Smooth muscle cell (in vitro differentiated cells): ENCODE measurements around the gene GLRX2. TPM values are rescaled to one million over a fixed set of nuclear protein-coding genes. Genes with fewer than 3 reads are reported as not detected.

Experiments used
- DNase-seq: peaks from one replicate; lab custom pipeline; 2025; ENCODE audit not compliant: unreplicated experiment; lab: John Stamatoyannopoulos, UW
- H2AFZ ChIP-seq: fragments of 200-600 bp; sonication (generic); 2 replicates; pipeline ENCODE4 v1.6.0; 2016; ENCODE audit warnings: antibody characterized with exemption, low read depth, mild to moderate bottlenecking
- H3F3A ChIP-seq: fragments of 200-600 bp; sonication (generic); 2 replicates; pipeline ENCODE4 v1.6.0; 2017; ENCODE audit warnings: antibody characterized with exemption, low read depth
- H3K27ac ChIP-seq: fragments of 200-600 bp; sonication (generic); 2 replicates; pipeline ENCODE4 v1.5.1; 2016; ENCODE audit warnings: low read depth, mild to moderate bottlenecking
- H3K27me3 ChIP-seq: fragments of 200-600 bp; sonication (generic); 2 replicates; pipeline ENCODE4 v1.6.1; 2016; ENCODE audit warnings: low read depth, mild to moderate bottlenecking
- H3K36me3 ChIP-seq: fragments of 200-600 bp; sonication (generic); 2 replicates; pipeline ENCODE4 v1.5.1; 2016; ENCODE audit warnings: low read depth
- H3K4me1 ChIP-seq: fragments of 200-600 bp; sonication (generic); 2 replicates; pipeline ENCODE4 v1.5.1; 2016; ENCODE audit warnings: low read depth
- H3K4me2 ChIP-seq: fragments of 200-600 bp; sonication (generic); 2 replicates; pipeline ENCODE4 v1.6.0; 2016; ENCODE audit warnings: mild to moderate bottlenecking
- H3K4me3 ChIP-seq: fragments of 200-600 bp; sonication (generic); 2 replicates; pipeline ENCODE4 v1.5.1; 2016; ENCODE audit warnings: mild to moderate bottlenecking
- H3K79me2 ChIP-seq: fragments of 200-600 bp; sonication (generic); 2 replicates; pipeline ENCODE4 v1.6.0; 2016; ENCODE audit warnings: low read depth, mild to moderate bottlenecking
- H3K9ac ChIP-seq: fragments of 200-600 bp; sonication (generic); 2 replicates; pipeline ENCODE4 v1.6.0; 2016; ENCODE audit warnings: low read depth
- H3K9me3 ChIP-seq: fragments of 200-600 bp; sonication (generic); replicated peaks from 2 replicates; pipeline ENCODE4 v1.5.1; 2016; ENCODE audit warnings: low read depth
- H4K20me1 ChIP-seq: fragments of 200-600 bp; sonication (generic); 2 replicates; pipeline ENCODE4 v1.6.0; 2016; ENCODE audit warnings: low read depth
- CTCF ChIP-seq: fragments of 200-600 bp; sonication (generic); IDR thresholded peaks from 2 replicates; pipeline ENCODE4 v1.5.1; 2017; ENCODE audit warnings: borderline replicate concordance, mild to moderate bottlenecking, antibody characterized with exemption; ENCODE audit not compliant: insufficient read depth, poor library complexity, severe bottlenecking
- WGBS: methylation state at CpG from one replicate; pipeline ENCODE4 v1.1.7; 2016; ENCODE audit warnings: low lambda C conversion rate; 5-methylcytosine and 5-hydroxymethylcytosine counted together
- polyA plus RNA-seq: library from polyadenylated mRNA; unstranded; fragments of >200 nt; fragmentation: Nextera tagmentation; extraction: Ambion mirVana; gene quantifications from 2 replicates; pipeline ENCODE4 v1.2.1, GENCODE V29; 2016
- total RNA-seq: library from RNA; depleted of rRNA; stranded (reverse); fragments of >200 nt; gene quantifications from 2 replicates; pipeline ENCODE4 v1.2.3, GENCODE V29; 2014

Gene GLRX2
- 14.8 and 25.9 TPM in 2 replicates for total RNA-seq
- polyA plus RNA-seq, result 21.7 and 25.7 TPM in 2 replicates

- TF ChIP-seq CTCF, result no peak
- under 1% methylated on average over 57 of the region's 73 CpGs for WGBS
- Histone ChIP-seq H3K79me2 (peaks cover 32% of the 10 kb centered on the region), H3K9me3 (no peaks in the 10 kb centered on the region), H4K20me1 (no peaks in the 10 kb centered on the region), H3F3A (peaks cover 16% of the 10 kb centered on the region), H3K4me3 (peak within 1 kb of the TSS; percentile 91), H3K4me1 (peaks cover 4% of the 10 kb centered on the region), H3K9ac (peak within 1 kb of the TSS; percentile 88), H3K36me3 (no peaks in the 10 kb centered on the region), H2AFZ (peak within 1 kb of the TSS; percentile 98), H3K27me3 (no peaks in the 10 kb centered on the region), H3K27ac (peak within 1 kb of the TSS; percentile 91), H3K4me2 (peak within 1 kb of the TSS; percentile 97)
- DNase-seq, result peak; percentile 90
These were observed at the start of gene GLRX2 for GRCh38 chr1:193104907-193105820. Gene GLRX2, minus strand, starts transcription at chr1:193105414. Its CDS starts 32 bp downstream, at chr1:193105382.

- Histone ChIP-seq H3K79me2 (peaks cover 9% of the 10 kb centered on the region), H3K9me3 (no peaks in the 10 kb centered on the region), H2AFZ (no peak overlapping the region), H3K4me1 (no peaks in the 10 kb centered on the region), H4K20me1 (peaks cover 52% of the 10 kb centered on the region), H3K36me3 (peaks cover 12% of the 10 kb centered on the region), H3K27me3 (no peaks in the 10 kb centered on the region), H3K9ac (no peak overlapping the region), H3K4me3 (no peak overlapping the region), H3K27ac (no peak overlapping the region), H3F3A (no peaks in the 10 kb centered on the region), H3K4me2 (no peak overlapping the region)
- WGBS, result 91% methylated on average over 1 of the region's 1 CpG
- no peak for DNase-seq
- TF ChIP-seq CTCF, result no peak
These were observed 39.8 kb upstream of the GLRX2 start for GRCh38 chr1:193144999-193145398.

GRCh38 chr1:193144361-193144938, 39.2 kb upstream of the GLRX2 start:
- Histone ChIP-seq H3K9me3 (no peaks in the 10 kb centered on the region), H3K9ac (no peak overlapping the region), H3K79me2 (peaks cover 15% of the 10 kb centered on the region), H3K4me1 (no peaks in the 10 kb centered on the region), H3K4me2 (no peak overlapping the region), H3K4me3 (no peak overlapping the region), H3K36me3 (peaks cover 8% of the 10 kb centered on the region), H3K27ac (no peak overlapping the region), H4K20me1 (peaks cover 52% of the 10 kb centered on the region), H2AFZ (no peak overlapping the region), H3K27me3 (no peaks in the 10 kb centered on the region), H3F3A (no peaks in the 10 kb centered on the region)
- TF ChIP-seq CTCF, result no peak
- DNase-seq, result no peak
- WGBS, result 95% methylated on average over 5 of the region's 5 CpGs
